Measurements from ENCODE around the gene NR3C2.

DNA sequence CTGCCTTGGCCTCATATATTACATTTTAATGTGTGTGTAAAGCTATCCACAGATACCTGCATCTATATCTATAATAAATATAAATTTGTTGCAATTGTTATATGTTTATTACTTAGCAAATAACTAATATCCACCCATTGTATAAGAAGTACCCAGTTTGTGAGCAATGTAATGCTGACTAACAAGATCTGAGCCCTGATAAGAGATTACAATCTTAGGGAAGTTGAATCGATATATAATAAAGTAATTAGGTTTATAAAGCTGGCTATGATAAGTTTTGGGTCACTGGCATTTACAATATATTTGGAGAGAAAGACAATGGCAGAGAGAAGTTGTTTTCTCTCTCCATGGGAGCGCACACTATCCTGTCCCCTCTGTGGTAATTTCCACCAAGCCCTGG, 280.6 kb downstream of the NR3C2 start:
- TF ChIP-seq, protein P1, sequence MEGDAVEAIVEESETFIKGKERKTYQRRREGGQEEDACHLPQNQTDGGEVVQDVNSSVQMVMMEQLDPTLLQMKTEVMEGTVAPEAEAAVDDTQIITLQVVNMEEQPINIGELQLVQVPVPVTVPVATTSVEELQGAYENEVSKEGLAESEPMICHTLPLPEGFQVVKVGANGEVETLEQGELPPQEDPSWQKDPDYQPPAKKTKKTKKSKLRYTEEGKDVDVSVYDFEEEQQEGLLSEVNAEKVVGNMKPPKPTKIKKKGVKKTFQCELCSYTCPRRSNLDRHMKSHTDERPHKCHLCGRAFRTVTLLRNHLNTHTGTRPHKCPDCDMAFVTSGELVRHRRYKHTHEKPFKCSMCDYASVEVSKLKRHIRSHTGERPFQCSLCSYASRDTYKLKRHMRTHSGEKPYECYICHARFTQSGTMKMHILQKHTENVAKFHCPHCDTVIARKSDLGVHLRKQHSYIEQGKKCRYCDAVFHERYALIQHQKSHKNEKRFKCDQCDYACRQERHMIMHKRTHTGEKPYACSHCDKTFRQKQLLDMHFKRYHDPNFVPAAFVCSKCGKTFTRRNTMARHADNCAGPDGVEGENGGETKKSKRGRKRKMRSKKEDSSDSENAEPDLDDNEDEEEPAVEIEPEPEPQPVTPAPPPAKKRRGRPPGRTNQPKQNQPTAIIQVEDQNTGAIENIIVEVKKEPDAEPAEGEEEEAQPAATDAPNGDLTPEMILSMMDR (IDR thresholded peaks at IDR 0.05; ENCODE audit: poor library complexity, severe bottlenecking), result no peak
- TF ChIP-seq RAD21 (conservative IDR thresholded peaks at IDR 0.05), result no peak

Measured in neural cell (in vitro differentiated cells).